A549 treated with Mapracorat at 1 μM for 4 hours (cell line): ENCODE results near the gene MNX1. TPM values are rescaled to one million over a fixed set of nuclear protein-coding genes. Genes with fewer than 3 reads are reported as not detected.

Experiments
- total RNA-seq: library from RNA; stranded (reverse); fragments of 200-300 nt; extraction: Qiagen RNA extraction; gene quantifications from 5 replicates; pipeline ENCODE4 v1.2.3, GENCODE V29; 2022

MNX1 gene
- total RNA-seq: 3.0 to 5.8 TPM (median 5.5 TPM) in 5 replicates

DNA sequence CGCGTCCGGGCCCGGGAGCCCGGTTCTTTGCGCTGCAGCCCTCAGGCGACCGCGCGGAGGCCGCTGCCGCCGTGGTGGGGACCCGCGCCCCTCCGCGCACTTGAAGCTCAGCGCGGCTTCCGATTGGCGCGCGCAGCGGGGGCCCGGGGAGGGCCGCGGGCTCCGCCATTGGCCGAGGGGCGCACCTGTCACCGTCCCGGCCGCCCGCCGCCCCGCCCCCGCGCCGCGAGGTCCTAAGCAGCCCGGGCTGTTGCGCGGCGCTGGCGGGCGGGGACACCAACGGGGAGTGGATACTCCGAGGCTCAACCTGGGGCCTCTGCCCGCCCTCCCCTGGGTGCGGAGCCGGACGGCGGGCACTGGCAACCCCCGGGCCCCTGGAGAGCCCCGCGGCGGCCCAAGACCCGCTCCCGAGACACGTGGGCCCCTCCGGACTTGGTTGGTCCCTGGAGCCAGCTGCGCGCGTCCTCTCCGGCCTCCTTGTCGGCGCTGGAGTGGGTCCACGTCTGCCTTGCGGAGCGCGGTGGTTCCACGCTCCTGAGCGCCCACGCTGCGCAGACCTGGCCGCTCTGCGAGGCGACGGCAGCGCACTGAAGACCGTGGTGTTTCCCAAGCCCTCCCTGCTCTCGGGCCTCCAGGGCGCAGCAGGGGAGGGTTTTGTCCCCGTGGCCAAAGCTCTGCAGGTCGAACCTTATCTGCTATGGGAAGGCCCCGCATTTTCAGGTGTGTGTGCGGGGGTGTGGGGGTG lies at the start of gene MNX1:
Gene MNX1, minus strand, starts transcription at position 76 of the 745 bp plus-strand sequence. CDS start 313 bp downstream, outside the sequence.

Other genes with a start within 250 kb of the MNX1 start
- gene LMBR1, start 117.5 kb downstream of the MNX1 start, total RNA-seq: 26.4 to 35.4 TPM (median 31.5 TPM) in 5 replicates
- 17.3 to 24.1 TPM (median 20.5 TPM) in 5 replicates for gene NOM1, start 61.0 kb downstream of the MNX1 start, total RNA-seq
- 56.1 to 69.4 TPM (median 64.6 TPM) in 5 replicates for gene UBE3C, start 128.3 kb upstream of the MNX1 start, total RNA-seq